ENCODE data around the gene RNU1-4.
"Not testable (repeated sequence)": the region's sequence is repeated elsewhere in the genome, so short reads cannot be mapped to it uniquely, and the experiment has no call there.

Gene RNU1-4

DNA sequence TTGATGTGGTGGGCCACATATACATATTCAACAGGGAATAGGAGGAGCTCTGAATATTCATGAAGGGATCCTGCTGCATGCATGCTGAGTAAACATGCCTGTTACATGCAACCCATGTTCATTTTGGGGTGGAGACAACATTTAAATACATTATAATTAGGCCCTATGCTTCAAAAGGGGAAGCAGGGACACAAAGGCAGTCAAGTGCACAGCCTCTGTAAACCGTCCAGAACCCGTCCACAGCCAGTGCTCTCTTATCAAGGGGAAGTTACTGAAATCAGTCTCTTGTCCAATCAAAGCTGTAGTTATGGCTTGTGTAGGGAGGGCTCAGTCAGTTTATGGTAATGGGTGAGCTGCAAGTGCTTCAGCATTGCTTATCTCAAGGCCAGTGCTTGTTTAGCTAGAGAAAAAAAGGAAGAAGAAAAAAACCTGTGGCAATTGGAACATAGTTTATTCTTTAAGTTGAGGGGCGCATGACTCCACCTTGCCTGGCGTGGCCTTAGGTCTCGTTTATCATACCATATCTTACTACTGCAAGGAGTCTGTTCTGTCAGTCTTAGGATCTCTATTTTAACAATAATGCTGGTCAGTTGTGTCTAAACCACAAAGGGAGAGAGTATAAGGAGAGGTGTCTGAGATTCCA is 7.9 kb upstream of the RNU1-4 start:
- DNase-seq = not testable (repeated sequence)

DNA sequence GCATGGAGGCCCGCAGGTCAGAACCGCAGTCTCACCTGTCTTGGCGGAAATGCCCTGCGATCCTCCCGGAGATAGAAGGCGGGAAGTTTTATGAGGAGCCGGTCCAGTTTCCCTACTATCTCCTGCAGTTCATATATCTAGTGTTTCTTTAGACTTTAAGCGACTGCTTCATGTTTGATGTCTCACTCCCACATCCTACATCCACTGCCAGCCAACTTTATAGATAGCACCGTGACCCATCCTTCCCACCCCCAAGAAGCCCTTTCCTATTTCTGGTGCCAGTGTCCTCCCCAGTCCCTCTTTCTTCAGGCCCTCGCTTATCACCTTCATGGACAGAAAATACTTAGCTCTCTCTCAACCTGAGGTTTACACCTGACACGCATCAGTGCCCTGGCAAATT is 914 bp downstream of the RNU1-4 start:
- not testable (repeated sequence) for DNase-seq

DNA sequence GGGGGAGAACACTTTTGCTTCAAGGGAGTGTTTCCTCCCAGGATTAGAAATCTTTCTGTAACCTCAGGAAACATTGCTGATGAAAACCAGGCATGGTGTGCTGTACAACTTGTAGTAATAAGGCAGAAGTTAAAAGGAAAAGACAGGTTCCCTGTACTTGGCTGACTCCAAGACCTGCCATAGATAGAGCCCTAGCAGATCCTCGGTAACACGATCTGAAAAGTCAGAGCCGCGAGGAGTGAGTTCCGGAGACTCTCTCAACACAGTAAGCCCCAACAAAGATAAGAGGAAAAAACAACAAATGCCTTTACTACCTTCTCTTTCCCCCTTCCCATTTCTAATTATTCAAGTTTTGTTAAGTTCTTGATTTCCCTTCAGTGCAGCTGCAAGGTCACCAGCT is 7.3 kb downstream of the RNU1-4 start:
- not testable (repeated sequence) for DNase-seq

DNA sequence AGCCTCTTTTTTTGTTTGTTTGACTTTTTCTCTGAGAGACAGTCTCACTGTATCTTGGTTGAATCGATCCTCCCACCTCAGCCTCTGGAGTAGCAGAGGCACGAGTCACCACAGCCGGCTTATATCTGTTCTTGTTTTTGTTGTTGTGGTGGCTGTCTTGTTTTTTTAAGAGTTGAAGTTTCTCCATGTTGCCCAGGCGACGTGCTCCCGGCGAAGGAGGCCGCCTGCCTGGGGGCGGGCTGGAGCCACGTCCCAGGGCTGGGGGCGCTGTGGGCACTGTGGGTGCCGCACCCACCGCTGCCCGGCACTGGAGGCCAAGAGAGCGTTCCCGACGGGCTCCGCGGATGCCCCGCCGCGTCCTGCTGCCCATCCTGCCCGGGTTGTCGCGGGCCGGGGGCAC is 8.4 kb downstream of the RNU1-4 start:
- DNase-seq = not testable (repeated sequence)

DNA sequence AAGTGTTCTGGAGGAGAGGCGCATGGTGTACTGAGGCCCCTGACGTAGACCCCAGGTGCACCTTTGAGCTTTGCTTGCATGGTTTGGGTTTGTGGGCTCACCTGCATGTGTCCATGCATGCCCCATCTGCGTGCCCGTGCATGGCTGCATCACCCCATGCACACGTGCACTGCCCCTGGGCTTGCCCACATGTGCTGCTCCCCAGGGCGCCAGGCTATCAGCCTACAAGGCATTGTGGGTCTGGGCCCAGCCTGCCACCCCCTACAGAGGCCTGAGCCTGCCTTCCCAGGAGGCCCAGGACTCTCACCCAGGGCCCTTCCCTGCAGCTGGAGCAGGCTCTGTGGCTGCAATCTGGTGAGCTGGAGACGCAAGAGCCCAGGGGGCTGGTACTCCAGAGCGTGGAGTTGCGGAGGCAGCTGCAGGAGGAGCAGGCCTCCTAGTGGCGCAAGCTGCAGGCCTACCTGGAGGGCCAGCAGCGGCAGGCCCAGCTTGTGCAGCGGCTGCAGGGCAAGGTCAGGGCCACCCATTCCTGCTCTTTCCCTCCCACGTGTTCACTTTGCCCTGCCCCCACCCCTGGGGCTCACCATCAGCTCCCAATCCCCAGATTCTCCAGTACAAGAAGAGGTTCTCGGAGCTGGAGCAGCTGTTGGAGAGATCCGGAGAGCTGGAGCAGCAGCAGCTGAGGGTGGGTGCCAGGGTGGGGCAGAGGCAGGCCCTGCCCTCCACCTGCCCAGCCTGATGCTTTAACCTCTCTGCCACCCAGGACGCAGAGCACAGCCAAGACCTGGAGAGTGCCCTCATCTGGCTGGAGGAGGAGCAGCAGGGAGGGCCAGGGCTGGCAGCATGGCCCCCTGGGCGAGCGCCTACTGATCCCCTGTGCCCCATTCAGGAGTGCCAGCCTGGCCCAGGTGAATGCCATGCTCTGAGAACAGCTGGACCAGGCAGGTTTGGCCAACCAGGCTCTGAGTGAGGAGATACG is 9.9 kb downstream of the RNU1-4 start:
- not testable (repeated sequence) for DNase-seq

DNA sequence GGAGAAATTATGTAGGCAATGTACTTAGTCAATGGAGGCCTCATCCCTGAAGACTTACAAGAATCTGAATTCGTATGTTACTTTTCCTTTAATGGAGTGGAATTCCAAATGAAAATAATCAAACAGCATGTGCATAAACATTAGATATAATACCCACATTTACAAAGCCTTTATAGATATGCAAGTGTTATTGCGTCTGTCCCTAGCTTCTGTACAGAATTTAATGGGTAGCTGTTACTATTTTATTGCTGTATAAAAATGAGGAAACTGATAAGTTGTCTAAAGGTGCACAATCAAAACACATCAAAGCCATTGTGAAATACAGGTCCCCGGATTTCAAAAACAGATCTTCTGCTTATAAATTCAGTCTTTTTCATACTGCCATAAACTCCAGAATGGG is 12.5 kb downstream of the RNU1-4 start:
- not testable (repeated sequence) for DNase-seq

DNA sequence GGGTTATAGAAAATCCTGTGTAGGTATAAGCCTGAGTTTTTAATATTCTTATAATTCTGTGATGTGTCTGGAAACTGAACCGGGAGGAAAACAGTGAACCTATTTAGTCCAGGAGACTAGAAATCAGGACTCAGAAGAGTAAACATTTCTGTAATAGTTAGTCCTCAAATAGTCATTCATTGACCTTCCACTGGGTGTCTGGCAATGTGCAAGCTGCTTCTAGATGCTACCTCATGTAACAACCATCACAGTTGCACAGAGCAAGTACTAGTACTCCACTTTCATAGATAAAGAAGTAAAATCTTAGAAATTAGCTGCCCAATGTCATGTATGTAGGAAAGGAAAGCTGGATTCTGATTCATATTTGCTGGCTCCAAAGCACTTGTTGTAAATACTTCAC is 15.1 kb downstream of the RNU1-4 start:
- not testable (repeated sequence) for DNase-seq

DNA sequence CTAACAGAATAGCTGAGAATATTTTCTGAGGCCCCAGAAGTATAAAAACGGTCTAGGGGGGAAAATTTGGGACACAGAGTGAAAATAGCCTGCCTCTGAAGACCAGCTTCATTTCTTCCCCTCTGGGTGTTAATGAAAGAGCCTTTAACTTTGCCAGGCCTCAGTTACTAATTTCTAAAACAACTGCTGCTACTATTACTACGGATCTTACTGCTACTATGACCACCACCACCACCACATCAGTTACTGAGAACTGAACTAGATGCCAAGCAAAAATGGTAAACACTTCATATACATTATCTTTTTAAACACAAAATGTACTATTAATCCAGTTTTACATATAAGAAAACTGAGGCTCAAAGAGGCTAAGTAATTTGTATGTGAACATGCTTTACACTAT is 15.6 kb downstream of the RNU1-4 start:
- DNase-seq = not testable (repeated sequence)

DNA sequence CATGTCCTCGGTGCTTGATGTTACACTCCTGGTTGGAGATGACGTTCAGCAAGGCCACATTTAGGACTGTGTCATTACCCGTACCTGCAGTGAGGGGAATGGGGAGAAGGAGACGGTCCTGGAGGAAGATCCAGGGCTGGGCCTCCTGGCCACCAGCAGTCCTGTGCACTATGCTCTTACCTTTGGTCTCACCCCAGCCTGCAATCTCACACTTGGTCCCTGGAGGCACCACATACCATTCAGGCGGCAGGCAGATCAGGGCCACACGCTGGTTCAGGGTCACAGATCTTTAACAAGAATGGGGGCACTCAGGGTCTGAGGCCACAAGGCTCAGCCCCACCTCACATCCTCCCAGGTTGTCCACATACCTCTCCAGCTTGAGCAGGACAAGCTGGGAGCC is 17.3 kb downstream of the RNU1-4 start:
- not testable (repeated sequence) for DNase-seq

DNA sequence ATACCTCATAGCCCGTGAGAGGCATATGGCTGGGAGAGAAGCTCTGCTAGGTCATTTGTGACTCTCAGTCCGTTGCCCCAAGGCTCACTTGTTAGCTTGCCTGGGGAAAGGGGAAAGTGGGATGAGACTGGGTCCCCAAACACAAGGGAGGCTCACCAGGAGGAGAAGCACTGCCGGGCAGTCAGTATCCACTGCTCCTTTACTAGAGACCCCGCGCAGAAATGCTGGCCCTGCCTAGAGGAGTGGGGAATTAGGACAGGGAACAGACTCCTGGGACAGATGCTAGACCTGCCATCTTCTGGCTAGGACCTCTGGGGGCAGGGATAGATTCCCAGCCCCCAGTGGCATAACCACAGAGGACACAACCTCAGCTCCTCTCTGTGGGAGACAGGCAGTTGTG is 17.7 kb downstream of the RNU1-4 start:
- not testable (repeated sequence) for DNase-seq

DNA sequence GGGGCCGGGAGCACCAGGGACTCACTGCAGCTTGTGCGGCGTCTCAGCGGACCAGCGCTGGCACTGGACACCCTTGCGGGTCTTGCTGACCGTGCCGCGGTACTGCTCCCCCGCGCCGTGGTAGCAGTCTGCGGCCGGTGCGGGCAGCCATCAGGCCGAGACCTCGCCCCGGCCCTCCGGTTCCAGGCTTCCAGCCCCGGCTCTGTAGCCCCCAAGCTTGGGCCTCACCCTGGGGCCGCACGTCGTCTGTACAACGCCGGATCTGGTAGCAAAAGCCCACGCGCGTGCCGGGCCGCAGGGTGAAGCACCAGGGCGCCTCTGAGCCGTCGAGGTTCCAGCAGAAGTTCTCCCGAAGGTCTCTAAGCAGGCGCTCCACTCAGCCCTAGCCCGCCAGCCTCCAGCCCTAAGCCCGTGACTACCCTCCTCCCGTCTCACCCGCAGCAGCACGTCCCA is 18.8 kb downstream of the RNU1-4 start:
- DNase-seq = not testable (repeated sequence)

DNA sequence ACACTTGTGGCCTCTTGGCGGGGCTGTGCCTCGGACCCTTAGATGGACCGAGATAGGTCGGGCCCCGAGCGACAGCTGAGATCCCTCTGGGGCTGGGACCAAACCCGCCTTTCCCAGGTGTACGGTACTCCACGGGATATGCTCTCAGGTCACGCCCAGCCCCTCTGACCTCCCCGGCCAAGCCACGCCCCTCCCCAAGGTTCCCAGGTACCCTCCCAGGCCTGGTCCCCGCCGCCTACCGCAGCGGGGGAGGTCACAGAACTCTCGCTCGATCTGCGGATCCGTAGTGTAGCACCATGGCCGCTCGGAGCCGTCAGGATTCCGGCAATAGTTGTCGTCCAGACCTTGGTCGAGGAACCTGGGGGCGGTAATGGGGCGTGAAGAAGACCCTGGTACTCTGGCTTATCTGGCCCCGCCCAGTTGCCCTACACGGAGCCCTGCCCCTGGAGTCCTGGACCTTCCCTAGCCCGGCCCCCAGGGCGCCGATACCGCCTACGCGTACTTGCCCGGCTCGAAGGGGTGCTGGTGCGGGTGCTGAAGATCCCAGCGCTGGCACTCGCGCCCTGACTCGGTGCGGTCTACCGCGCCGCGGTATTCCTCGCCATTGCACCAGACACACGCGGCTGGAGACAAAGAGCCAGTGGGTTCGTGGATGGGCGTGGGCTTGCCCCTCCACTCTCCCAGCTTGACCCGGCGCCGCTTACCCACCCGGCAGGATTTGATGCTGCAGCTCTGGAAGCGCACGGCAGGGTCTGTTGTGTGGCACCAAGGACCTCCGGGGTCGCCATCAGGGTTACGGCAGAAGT is 19.5 kb downstream of the RNU1-4 start:
- DNase-seq = not testable (repeated sequence)

DNA sequence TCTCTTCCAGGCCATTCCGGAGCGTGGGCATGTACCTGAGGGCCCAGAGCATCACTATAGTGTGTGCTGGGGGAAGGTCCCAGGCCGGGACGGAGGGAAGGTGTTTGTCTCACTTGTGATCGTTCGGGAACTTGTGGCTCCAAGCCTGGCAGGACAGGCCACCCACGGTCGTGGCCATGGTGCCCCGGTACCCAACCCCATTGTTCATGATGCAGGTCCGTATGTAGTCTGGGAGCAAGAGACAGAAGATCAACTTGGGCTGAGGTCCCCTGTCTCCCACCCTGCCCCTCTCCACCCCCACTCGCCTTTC is 20.1 kb downstream of the RNU1-4 start:
- not testable (repeated sequence) for DNase-seq

DNA sequence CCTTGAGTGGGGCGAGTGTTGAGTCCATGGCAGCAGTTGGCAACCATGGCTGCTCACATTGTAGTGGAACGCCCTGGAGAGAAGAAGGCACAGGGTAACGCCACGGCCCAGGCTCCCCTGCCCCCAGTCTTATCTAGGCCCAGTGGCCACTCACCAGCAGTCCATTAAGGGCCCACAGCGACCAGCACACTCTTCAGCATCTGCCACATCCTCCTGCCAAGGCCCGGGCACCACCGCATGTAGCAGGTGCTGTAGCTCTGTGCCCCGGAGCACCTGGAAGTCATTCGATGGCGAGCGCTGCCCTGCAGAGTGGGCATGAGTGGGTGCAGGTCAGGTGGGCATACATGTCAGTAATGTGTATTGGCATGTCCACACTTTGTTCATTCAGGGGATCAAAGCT is 20.5 kb downstream of the RNU1-4 start:
- DNase-seq = not testable (repeated sequence)

DNA sequence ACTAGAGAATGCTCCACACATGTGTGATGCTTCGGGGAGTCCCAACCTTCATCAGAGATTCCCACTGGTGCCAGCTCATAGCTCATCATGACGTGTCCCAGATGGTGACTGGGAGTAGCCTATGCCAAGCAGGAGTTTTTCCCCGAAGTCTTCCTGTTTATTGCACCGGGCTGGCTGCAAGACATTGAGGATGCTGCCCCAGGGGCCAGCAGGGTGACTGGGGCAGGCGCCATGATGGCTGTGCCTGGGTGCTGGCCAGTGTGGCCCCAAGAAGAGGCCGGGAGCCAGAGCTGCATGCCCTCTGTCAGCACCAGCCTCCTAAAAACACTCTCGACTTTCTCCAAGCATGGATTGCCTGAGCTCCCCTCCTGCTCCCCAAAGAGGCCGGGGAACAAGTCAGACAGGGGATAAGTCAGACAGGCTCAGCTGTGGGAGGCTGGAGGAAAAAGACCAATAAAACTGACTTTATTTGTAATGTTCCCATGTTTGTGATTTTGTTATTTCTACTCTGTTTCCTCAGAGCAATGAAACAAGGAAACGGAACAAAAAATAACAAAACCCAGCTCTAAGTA is 24.0 kb downstream of the RNU1-4 start:
- DNase-seq = not testable (repeated sequence)

DNA sequence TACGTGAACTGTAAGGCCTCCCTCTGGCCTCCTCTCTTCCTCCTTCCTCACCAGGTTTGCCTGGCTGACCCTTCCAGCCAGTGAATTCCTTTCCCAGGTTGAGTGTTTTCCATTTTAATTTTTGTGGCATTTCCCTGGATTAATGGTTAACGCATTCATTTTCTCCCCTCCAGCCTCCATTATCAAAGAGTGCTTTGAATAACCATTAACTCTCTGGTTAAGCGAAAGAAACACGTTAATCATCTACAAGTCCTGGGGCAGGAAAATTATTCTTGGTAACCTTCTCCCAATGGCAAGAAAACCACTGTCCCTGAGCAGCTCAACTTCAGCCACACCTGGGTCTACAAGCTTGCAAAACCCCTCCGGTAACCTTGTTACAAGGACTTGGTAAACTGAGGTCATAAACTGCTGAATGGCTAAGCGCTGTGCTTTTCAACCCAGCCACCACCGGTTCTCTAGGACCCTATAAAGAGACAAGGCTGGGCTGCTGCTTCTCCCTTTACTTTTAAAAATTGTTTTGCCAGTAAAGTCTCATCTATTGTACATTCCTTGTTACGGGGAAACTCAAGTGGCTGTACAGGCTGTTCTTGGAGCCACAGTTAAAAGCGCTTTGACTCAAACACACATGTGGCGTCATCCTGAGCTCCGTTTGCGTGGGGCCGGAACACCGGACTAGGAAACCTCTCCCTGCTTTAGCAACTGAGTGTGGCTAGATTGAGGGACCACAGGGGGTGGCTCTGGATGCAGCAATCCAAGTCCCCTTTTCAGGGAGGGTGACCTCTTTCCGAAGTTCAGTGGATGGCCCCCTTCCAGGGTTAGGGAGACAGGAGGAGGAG is 24.7 kb downstream of the RNU1-4 start:
- DNase-seq = not testable (repeated sequence)

DNA sequence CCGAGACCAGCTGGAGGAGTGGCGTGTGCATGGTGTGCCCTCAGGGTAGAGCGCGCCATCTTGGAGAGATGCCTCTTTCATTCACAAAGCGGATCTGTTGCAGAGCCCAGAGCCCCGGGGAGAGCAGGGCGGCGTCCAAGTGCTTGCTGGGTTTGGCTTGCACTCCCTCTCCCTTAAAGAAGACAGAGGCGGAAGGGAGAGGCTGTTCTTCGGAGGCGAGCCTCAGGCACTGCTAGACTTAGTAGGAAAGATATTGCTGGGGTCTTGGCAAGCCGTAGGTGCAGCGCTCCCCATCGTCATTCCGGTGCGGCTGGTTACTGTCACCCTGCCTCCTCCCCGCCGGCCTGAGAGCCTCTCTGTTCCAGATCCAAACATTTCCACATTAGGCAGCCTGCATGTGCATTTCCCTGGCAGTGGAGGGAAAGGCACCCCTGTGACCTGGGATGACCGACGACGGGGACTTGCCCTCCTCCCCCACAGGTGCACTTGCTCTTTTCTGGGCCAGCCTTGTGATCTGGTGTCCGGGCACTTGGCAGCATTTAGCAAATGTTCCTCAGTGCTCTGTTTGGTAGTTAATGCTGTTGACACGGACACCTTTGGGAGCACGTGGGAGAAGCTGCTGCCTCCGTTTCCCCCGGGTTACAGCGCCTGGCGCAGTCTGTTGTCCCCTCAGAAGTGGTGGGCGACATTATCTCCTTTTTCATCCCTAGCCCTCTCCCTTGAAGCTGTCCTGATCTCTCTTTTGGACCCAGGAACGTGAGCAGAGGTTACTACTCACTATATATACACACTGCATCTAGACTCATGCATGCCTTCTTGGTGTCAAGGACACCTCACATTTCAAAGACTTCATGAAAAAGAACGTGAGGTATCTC is 25.7 kb downstream of the RNU1-4 start:
- DNase-seq = not testable (repeated sequence)

DNA sequence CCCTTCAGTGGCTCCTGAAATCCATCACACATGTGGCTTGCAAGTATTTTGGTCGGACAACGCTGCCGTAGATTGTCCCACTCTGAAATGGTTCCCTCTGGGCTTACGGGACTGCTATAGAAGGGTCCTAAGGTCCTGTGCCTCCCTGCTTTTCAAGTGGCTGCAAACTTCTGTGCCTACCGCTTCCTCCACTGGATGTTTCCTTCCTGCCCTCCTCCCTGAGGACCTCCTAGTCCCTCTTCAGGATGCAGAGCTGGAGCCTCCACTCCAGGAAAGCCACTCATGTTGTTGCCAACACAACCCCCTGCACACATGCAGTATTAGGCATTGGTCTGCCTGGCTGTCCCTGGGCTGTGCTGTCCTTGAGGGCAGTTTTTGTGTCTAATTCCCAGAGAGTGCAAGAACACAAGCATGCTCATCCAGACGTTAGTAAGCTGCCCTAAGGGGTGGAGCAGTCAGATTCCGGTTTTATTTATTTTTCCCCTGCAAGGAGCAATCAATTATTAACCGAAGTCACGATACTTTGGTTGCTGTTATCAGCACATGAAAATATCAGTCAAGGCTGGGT is 26.5 kb downstream of the RNU1-4 start:
- not testable (repeated sequence) for DNase-seq

DNA sequence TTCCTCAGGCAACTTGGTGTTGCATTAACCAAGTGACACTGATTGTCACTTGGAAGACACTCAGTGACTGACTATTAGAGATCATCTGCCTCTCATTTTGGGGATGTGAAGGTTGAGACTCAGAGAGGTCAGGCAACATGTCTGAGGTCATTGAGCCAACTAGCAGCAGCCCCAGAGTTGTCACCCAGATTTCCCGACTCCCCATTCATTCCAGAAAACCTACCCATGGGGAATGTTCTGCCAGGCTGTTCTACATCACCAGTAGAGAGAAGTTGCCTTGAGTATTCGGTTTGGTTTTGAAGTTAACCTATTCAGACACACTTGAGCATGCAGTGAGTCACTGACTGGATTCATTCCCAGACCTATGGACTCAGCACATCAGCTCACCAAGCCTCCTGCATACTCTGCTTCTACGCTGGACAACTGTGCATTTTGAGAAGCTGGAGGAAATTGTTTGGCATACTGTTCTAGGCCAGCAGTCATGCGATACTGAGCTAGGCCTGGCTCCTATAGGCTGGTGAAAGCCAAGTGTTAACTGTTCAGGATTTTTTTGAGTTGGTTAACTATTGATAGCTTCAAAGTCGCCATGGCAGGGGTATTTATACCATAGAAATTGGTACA is 29.9 kb downstream of the RNU1-4 start:
- not testable (repeated sequence) for DNase-seq

DNA sequence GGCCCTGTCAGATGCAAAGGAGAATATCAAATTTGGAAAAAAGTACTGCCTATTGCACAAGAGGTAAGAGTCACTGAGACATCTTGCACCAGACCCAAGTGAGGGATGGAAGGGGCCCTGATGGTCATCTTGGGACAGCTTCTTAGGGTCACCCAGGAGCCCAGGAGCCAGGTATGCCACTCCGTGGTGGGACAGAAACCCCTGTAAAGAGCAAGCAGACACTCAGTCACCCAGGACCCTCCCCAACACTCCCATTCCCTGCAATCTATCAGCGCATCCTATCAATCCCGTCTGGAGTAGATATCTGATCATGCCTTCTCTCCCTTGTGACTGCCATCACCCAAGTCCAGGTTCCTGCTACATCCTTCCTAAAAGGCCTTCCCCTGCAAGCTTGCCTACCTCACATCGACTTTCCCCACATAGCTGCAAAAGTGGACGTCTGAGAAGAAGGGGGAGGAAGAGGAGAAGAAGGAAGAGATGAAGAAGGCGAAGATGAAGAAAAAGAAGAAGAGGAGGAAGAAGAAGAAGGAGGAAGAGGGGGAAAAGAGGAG is 30.7 kb downstream of the RNU1-4 start:
- not testable (repeated sequence) for DNase-seq

All from stimulated activated CD4-positive, alpha-beta T cell treated with anti-CD3 and anti-CD28 coated beads, Interleukin-2, amount 100 ng/mL, for 48 hours (primary cell).